IPS DF 4.7 (cell line): ENCODE measurements around the gene FBN2.

Experiments
- DNase-seq: peaks from one replicate; pipeline ENCODE4 v3.0.0-alpha.2; 2013; ENCODE audit warnings: low spot score; ENCODE audit errors: extremely low read depth

The FBN2 gene

DNA sequence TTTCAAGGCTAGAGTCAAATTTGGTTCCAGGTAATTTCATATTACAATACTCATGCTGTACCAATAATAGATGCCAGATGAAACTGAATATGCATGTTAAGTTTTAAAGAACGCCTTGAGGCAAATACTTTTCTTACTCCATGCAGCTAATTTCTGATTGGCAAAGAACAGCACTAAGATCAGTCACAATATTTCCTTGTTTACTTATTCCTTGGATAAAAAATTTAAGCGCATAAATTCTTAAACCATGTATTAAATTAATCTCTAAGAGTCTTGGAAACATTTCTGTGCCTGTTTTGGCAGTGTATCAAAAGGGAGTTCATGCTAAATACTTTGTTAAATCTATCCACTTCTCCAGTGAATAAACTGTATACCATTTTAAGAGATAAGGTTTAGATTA lies 281.0 kb downstream of the FBN2 start:
- DNase-seq, result no peak

DNA sequence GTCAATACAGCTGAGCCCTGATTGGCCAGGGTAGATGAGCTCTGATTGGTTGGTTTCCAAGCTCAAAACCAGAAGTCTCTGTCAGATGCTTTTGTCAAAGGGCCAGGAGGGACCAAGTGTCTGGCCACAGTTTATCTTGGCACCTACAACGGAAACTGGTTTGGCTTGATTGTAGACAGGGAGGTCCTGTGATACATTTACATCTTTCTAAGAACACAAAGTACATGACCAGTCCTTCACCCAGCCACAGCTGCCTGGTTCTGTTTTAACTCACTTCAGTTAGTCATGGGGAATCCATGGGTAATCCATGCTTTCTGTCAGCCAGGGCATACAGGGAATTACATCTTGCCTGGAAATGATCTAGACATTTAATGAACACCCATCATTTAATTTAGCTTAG lies 283.3 kb downstream of the FBN2 start:
- no peak for DNase-seq

DNA sequence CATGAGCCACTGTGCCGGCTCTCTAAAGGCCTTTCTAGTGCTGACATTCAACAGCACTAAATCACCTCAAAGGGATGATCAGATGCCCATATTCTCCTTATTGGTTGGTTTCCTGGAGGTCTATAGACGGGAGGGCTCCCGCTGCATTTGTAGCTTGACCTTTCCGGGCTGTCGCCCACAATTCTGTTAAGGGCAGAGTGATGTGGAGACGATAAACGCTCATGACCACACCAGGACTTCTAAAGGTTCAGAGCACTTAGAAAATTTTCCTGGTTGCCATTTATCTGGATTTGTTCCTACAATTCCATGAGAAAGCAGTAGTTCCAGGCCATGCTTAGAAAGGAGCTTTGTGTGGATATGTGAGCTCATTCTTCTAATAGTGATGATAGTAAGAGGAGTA lies 284.2 kb downstream of the FBN2 start:
- DNase-seq, result no peak

DNA sequence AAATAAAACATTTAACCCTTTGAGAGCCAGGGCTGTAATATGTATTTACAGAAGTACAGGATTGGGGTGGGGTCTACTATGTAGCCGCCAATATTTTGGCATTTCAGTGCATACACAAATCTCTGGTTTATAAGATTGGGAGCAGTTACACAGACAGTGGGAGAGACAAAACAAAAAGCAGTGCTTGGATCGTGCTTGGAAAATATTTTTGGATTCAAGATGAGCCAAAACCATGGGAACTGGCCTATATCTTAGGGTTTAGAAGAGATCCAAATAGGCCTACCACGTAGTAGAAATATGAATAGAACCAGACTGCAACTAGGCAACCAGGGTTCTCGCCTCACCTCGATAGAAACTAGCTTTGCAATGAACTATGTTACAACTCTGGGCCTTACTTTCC lies 284.9 kb downstream of the FBN2 start:
- no peak for DNase-seq

DNA sequence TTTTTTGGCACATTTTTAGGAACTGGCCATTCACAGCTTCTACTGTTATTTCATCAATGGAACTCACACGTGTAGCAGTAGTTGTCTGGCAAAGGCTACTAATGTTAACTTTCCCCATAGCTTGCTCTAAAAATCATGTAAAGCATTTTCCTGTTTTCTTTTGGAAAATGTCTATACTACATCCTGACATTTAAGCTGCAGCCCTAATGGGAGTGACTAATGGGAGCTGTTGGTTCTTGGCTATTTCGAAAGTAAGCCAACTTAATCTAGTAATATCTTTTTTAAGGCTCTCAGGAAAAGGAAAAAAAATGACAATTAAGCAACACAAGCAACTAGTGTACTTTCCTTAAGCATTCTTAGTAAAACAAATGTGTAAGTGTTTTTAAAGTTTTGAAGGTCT lies 285.3 kb downstream of the FBN2 start:
- DNase-seq, result no peak

DNA sequence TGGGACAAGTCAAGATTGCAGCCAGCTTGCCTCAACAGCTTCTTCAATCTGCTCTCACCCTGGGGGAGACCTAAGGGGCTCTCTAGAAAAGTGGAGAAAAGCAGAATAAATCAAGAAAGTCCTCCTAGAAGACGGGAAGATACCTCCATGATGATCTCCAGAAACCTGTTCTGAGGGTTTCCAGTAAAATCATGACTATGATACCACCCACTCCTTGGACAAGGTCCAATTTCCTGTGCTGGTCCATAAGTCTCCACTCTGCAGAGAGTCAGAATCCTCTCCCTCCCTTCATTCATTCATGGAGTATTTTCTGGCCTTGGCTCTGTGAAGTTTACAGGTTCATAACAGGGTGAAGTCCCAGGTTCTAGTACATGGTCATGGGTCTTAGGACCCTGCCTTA lies 285.8 kb downstream of the FBN2 start:
- no peak for DNase-seq

DNA sequence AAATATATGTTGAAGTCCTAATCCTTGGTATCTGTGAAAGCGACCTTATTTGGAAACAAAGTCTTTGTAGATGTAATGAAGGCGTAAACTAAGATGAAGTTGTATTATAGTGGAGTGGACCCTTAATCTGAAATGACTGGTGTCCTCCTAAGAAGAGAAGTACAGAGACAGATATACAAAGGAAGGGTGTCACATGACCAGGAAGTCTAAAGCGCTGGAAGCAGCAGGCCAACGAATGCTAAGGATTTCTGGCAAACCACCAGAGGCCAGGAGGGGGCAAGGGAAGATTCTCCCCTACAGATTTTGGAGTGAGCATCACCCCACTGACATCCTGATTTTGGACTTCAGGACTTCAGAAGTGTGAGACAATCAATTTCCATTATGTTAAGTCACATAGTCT lies 292.1 kb downstream of the FBN2 start:
- no peak for DNase-seq

DNA sequence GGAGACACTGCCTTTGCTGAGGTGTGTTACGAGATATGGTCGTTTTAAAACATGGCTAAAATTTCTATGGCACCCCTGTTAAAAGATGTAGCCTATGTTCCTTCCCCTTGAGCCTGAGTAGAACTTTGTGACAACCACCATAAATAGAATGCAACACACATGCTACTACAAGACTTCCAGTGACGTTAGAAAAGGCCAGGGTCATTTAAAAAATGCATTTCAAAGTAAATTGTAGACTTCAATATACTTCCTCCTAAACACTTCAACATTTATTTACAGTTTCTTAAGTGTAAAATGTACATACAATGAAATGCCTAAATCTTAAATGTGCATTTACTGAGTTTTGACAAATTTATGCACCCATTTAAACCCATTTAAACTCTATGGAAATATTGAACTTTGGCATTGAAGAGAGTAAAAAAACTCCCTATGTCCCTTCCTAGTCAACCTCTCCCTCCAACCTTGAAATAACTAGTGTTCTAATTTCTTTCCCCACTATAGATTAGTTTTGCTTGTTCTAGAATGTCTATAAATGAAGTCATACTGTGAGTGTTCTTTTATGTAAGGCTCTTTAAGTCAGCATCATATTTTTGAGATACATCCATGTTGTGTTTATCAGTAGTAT lies 294.0 kb downstream of the FBN2 start:
- no peak for DNase-seq

DNA sequence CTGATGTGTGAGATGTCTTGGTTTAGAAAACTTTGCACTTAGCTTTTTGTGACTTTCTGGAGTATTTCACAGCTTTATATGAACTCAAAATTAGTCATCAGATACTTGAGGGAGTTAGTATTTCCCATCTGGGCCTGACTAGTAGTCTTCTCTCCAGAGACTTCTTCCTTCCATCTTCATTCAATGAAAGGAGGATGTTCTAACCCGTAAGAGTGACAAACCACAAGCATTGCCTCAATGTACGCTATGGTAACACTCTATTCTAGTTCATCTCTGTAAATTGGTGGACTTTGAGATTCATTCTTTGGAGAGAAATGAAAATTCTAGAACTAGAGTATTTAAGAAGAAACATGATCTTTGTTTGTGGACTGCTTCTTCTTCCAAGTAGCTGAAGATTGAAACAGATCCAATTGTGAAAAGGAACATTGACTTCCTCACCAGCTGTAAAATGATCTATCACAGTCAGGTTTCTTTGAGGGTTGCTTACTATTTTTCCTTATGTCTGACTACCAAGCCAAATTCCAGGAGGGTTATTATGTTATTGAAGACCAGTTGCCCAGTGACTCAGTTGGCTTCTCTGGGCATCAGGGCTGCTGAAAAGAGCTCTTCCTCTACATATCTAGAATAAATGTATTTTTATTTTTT lies 296.9 kb downstream of the FBN2 start:
- DNase-seq, result no peak

DNA sequence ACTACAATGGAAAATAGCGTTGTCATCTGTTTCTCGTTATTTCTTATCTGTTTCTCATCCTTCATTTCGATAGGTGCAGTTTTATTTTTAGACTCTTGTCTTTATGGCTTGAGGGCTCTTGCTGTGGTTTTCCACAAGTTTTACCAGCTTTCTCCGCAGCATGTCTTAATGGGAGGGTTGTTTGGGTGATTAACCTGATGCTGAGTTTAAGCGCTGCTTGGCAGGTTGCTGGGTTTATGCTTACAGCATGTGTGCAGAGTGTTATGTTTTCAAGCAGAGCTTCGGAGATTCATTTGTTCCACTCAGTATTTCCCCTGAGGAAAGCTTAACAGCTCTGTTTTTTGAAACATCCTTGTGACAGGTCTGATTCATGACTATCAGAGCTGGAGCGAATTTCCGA lies 300.5 kb downstream of the FBN2 start:
- no peak for DNase-seq

DNA sequence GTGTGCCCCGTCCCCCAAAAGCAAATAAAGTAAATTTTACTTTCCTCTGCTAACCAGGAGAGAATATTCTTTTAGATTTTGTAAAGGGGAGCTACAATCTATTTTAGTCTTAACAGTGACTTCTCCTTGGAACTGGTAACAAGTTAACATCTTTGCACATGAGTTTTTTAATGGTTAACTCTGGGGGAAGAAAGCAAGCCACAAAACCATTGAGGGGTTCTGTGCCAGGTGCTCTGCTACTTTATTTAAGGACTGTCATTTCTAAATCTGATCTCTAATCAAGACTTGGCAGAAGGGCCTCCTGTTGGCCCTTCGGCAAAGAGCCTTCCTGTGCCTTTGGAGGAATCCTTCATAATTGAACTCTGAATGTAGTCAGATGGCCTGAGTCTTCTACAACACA lies 301.0 kb downstream of the FBN2 start:
- DNase-seq, result no peak

DNA sequence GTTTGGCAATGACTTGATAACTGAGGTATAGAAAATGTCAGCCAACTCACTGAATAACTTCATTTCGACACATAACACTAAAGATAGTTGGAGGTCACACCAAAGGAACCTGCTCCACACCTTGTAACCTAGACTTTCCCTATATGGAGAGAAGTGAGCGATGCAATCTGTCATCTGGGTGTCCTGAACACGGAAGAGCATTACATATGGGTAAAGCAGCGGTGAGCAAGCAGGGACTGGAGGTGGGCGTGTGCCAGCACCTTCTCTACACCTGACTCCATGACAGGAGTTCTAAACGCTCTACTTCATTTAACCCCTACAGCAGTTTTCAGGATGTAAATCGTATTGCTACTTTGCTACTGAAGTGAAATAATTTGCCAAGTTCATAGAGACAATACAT lies 301.7 kb downstream of the FBN2 start:
- DNase-seq, result no peak

DNA sequence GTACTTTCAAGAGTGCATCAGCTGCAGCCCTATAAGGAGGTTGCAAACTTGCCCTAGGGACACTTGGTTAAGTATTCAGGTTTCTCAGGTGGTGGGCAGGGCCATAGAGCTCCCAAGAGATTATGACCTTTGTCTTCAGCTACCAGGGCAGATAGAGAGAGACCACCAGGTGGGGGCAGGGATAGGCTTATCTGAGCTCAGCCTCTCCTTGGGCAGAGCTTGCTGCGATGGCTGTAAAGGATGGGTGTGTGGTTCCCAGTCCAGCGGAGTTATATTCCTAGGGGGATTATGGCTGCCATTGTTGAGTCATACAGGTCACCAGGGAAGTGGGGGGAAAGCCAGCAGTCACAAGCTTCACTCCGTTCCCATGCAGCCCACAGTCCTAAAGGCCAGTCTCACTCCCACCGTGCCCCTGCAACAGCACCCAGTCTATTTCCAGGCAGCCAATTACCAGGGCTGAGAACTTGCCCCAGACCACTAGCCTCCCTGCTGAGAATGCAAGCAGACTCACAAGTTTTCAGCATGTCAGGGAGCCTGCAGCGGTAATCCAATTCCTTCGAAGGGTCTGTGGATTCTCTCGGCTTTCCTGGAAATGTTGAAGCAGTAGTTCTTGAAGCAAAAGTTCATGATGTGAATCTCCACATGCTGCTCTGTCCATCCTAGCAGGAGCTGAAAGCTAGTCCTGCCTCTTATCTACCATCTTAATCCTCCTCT lies 303.0 kb downstream of the FBN2 start:
- no peak for DNase-seq

DNA sequence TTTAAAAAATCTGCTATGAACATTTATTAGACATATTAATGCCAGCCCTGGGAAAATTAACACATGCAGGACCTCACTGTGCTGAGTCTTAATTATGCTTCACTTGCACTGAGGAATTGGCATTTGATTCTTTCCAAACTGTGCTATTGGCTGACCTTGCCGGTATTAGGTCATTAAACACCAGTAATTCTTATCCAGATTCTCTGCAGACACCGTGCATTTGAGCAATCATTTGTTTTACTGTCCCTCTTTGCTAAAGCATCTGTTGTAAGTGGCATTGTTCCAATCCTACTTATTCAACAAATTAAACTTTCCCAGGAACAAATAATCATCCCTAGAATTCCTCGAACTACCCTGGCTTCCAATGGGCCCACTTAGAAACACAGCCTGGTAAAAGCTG lies 309.5 kb downstream of the FBN2 start:
- no peak for DNase-seq

DNA sequence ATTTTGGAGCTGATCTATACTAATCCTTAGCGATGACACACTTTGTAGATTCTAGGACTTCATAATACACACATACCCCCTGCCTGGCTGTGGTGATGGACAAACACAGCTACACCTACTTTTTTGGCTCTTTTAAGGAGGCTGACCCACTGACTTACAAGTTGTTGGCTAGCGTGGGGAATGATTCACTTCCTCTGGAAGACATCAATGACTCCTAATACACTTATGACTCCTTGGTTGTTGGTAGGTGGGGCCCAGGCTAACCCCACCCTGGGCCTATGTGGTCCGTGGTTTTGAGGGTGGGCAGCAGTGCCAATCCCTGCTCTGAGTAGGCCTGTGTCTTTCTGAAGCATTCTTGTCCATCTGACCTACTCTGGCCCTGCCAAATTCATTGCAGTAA lies 310.0 kb downstream of the FBN2 start:
- no peak for DNase-seq

DNA sequence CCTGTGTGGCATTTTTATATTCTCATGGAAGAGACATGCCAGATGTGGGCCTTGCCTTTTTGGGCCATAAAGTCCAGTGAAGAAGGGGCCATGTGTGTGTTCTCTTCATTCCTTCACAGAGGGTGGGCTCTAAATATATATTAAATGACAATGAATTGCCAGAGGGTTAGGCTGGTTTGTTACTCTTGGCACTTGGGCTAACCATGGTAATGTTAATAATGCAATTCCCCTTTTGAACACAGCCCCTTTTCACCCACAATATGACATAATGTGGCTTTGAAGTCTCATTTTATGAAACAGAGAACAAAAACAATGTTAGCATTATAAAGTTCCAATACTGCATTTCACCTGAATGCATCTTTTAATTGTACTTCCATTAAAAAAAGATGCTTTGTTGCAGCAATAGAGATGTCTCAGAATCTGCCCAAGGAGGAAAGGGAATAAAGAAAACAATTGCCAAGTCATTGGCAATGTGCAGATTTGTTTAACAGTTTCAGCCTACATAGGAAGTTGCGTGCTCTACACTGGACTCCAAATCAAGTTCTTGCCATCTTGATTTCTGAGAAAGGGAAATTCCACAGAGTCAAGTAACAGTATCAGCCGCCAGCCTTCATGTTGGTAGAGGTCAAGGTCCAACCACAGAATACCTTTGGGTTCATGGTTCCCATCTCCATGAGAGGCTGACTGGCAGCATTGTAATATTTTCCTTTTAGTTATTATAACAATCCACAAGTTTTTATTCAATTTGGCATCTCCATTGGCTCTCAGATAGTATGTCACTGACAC lies 312.6 kb downstream of the FBN2 start:
- DNase-seq, result no peak

DNA sequence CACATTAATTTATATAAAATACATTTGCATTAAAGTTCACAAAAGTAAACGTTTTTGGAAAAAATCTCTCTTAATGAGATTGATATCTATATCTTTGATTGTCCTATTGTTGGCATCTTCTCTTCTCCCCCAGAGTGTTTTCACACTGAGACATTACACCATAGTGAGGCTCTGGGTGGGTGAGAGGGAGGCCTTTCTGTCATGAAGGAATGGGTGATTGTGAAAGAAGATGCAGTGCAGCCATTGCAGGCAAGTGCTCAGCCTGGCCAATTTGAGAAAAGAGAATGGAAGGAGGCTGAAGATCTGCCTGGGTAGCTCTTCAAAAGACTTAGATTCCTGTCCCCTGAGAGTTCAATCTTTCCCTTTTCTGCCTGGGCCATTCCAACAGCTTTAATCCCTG lies 313.7 kb downstream of the FBN2 start:
- DNase-seq, result no peak

DNA sequence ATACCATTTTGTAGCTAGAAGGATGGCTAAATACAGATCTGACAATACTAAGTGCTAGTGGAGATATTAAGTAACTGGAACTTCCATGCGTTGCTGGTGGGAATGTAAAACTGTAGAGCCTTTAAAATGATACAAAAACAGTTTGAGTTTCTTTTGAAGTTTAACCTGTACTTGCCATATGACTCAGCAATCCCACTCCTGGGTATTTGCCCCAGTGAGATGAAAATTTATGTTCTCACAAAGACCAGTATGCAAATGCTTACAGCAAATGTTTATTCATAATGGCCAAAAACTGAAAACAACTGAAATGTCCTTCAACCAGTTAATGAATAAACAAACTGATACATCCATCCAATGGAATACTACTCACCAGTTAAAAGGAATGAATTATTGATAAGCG lies 317.2 kb downstream of the FBN2 start:
- DNase-seq, result no peak

DNA sequence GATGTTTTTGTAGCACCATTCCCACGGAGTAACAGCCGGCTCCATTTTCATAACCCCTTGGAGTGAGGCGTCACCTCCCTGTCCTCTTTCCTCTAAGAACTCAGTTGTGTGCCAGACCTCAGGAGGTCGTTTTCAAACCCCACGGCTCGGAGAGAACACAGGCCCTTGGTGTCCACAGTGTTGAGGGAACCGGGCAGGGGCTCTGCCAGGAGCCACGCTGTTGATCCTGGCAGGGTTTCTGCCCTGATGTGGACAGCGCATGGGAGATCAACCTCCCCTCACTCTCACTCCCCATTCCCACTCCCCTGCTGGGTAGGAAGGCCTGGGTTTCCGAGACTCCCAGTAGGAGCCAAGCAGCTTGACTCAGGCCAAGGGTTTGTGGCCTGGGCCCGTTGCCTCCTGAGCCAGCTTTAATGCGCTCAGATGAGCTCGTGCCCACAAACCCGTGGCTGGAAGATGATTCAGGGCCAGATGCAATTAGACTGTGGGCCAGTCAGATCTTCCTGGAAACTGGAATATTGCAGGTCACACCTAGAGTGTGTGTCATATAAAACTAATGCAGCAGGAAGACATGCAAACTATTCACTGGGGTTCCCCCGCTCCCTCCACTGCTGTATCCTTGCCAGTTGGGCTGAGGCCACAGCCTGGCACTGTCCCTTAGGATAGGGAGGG lies 321.0 kb downstream of the FBN2 start:
- no peak for DNase-seq

DNA sequence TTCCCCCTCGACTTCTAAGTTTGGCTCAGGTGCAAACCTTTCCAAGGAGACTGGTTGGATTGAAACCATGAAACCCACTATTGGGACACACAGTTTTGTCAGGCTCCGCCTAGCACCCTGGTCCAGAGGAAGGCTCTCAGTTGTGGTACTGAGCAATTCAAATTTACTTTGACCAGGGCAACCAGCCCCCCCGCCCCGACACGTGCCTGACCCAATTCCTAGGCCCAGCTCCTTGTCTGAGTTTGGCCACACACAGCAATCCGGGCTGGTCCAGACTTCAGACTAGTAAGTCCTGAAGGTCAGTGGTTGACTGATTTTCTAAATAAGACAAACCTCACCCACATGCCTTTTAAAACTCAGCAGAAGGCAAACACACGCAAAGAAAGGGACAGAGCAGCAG lies 321.8 kb downstream of the FBN2 start:
- no peak for DNase-seq

DNA sequence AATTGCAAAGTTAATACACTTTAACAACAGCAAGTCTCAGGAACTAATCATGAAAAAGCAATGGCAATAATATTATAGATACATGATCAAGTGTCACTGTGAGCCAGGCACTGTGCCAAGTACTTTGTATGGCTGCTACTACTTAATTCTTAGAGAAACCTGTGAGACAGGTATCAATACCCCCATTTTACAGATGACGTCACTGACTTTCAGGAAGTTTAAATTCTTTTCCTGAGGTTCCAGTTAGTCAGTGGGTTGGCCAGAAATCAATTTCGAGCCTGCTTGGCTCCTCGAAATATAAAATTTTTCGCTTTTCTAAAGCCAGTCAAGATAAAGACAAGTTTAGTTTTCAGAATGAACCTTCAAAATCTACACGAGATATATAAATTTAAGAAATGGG lies 324.2 kb downstream of the FBN2 start:
- DNase-seq, result no peak

DNA sequence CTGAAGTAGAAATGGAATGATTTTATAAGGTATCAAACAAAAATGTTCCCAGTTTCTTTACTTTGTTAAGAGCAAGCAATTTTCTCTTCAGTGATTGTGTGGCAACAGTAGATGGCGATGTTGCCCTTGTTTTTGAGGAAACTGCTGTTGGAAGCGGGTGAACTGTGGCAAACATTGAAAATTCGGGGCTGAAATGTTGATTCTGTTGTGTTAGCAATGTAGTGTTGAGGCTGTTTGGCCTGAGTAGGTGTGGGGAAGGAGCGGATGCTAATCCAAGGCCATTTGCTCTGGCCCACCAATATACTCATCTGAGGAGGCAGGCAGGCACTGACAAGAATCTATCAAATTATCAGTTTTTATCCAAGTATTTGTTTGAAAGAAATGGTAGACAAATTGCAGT lies 324.7 kb downstream of the FBN2 start:
- peak; percentile 53 for DNase-seq
